ENCODE measurements around the gene PPP2R3B.
"Not testable (repeated sequence)": the region's sequence is repeated elsewhere in the genome, so short reads cannot be mapped to it uniquely, and the experiment has no call there.

PPP2R3B gene

DNA sequence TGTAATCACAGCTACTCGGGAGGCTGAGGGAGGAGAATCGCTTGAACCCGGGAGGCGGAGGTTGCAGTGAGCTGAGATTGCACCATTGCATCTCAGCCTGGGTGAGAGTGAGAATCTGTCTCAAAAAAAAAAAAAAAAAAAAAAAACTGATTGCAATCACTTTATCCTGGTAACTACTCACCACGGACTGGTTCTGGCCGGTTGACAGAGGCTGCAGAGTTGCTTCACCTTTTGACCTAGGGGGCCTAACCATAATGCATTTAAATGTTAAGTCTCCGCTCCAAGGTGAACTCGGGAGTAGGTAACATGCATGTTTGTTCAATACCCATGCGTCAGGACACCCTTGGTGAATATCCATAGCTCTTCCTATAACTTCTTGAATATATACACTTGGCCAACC, 1.8 kb downstream of the PPP2R3B start:
- Histone ChIP-seq H3K27me3 (no peaks in the 10 kb centered on the region), H3K36me3 (no peaks in the 10 kb centered on the region), H3K9me3 (no peaks in the 10 kb centered on the region), H3K4me3 (ENCODE audit: low read depth, low read length) (no peak overlapping the region), H3K4me1 (no peaks in the 10 kb centered on the region)
- TF ChIP-seq, protein P1, sequence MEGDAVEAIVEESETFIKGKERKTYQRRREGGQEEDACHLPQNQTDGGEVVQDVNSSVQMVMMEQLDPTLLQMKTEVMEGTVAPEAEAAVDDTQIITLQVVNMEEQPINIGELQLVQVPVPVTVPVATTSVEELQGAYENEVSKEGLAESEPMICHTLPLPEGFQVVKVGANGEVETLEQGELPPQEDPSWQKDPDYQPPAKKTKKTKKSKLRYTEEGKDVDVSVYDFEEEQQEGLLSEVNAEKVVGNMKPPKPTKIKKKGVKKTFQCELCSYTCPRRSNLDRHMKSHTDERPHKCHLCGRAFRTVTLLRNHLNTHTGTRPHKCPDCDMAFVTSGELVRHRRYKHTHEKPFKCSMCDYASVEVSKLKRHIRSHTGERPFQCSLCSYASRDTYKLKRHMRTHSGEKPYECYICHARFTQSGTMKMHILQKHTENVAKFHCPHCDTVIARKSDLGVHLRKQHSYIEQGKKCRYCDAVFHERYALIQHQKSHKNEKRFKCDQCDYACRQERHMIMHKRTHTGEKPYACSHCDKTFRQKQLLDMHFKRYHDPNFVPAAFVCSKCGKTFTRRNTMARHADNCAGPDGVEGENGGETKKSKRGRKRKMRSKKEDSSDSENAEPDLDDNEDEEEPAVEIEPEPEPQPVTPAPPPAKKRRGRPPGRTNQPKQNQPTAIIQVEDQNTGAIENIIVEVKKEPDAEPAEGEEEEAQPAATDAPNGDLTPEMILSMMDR (IDR thresholded peaks at IDR 0.05; ENCODE audit: low read depth, low read length): no peak
- DNase-seq: no peak

DNA sequence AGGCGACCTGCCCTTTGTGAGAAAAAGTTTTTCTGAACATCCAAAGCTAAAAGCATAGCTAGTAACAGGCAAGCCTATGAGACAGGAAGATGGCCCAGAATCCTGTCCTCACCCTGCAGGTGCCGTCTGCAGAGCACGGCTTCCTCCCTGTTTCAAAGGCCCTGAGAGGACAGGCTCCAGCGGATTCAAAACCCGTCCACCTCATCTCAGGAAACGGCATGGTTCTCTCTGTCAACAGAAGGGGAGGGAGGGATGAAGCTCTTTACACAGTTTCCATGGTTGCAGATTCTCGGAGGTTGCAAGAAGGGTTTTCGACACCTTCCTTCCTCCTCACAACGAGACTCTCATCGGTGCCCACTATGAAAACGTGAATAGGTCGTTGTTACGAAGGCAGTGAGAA, 8.3 kb downstream of the PPP2R3B start:
- no peaks in the 10 kb centered on the region for H3K36me3 ChIP-seq
- H3K4me1 ChIP-seq: no peaks in the 10 kb centered on the region
- DNase-seq: no peak

DNA sequence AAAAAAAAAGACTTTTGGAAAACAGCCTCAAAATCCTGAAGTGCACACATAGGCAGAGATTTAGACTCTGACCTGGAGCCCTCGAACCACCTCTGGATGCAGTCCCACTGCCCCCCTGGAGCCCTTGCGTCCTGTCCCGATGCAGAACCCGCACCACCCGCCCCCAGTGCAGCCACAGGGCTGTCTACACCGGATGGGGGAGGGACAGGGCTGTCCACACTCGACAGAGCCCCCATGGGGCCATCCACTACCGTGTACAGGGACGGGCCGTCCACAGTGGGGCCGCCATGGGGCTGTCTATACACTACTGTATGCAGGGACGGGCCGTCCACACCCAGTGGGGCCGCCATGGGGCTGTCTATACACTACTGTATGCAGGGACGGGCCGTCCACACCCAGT, 10.5 kb downstream of the PPP2R3B start:
- not testable (repeated sequence) for DNase-seq; H3K9me3 ChIP-seq; H3K4me1 ChIP-seq; H3K4me3 ChIP-seq (ENCODE audit: low read depth, low read length); H3K36me3 ChIP-seq
- peaks cover 23% of the 10 kb centered on the region for H3K27me3 ChIP-seq

More for the DNA sequence above, 8.3 kb downstream of the PPP2R3B start:
- Histone ChIP-seq H3K27me3 (peaks cover 12% of the 10 kb centered on the region), H3K4me3 (ENCODE audit: low read depth, low read length) (no peak overlapping the region), H3K9me3 (no peaks in the 10 kb centered on the region)
- TF ChIP-seq, protein P1 (IDR thresholded peaks at IDR 0.05; ENCODE audit: low read depth, low read length): no peak

DNA sequence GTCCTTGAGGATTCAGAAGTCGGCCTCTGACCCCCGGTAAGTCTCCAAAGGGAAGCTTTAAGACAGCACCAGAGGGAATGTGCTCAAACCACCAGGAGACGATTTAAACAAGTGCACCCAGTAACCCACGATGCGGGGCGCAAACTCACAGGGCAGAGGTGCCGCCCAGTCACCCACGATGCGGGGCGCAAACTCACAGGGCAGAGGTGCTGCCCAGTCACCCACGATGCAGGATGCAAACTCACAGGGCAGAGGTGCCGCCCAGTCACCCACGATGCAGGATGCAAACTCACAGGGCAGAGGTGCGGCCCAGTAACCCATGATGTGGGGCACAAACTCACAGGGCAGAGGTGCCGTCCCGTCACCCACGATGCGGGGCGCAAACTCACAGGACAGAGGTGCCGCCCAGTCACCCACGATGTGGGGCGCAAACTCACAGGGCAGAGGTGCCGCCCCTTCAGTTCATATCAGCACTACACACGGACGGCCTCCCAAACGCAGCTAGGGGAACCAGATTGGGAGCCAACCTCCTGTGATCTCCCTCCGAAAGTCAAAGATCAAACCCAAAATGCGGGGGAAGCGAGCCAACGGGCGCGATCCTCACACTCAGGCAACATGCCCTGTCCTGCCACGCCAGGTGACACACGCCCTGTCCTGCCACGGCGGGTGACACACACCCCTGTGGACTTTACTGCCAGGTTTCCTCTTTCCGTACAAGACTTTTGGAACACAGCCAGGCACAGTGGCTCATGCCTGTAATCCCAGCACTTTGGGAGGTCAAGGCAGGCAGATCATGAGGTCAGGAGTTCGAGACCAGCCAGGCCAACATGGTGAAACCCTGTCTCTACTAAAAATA, 11.3 kb downstream of the PPP2R3B start:
- no peaks in the 10 kb centered on the region for H3K4me1 ChIP-seq
- no peak overlapping the region for H3K4me3 ChIP-seq (ENCODE audit: low read depth, low read length)
- no peaks in the 10 kb centered on the region for H3K9me3 ChIP-seq
- peaks cover 23% of the 10 kb centered on the region for H3K27me3 ChIP-seq
- TF ChIP-seq, protein P1 (IDR thresholded peaks at IDR 0.05; ENCODE audit: low read depth, low read length): no peak
- no peaks in the 10 kb centered on the region for H3K36me3 ChIP-seq
- DNase-seq: no peak

DNA sequence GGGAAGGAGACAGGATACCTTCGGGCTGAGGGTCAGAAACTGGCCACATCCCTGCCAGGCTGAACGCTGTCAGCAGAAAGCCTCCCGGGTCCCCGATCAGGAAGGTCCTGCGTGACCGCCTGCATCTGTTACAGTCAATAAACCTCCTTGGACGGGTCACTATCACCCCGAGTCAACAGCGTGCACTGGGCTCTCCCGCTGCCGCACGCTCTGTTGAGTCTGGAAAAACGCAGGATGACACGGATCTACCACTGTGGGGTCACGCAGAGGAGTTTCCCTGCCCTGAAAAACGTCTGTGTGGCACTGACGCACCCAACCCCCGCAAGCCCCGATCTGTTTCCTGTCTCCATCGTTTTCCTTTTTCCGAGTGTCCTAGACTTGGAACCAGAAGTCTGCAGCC, 12.1 kb downstream of the PPP2R3B start:
- DNase-seq: no peak
- H3K4me1 ChIP-seq: no peaks in the 10 kb centered on the region
- H3K36me3 ChIP-seq: no peaks in the 10 kb centered on the region
- peaks cover 23% of the 10 kb centered on the region for H3K27me3 ChIP-seq
- H3K9me3 ChIP-seq: no peaks in the 10 kb centered on the region
- H3K4me3 ChIP-seq (ENCODE audit: low read depth, low read length): no peak overlapping the region
- TF ChIP-seq, protein P1 (IDR thresholded peaks at IDR 0.05; ENCODE audit: low read depth, low read length): no peak

DNA sequence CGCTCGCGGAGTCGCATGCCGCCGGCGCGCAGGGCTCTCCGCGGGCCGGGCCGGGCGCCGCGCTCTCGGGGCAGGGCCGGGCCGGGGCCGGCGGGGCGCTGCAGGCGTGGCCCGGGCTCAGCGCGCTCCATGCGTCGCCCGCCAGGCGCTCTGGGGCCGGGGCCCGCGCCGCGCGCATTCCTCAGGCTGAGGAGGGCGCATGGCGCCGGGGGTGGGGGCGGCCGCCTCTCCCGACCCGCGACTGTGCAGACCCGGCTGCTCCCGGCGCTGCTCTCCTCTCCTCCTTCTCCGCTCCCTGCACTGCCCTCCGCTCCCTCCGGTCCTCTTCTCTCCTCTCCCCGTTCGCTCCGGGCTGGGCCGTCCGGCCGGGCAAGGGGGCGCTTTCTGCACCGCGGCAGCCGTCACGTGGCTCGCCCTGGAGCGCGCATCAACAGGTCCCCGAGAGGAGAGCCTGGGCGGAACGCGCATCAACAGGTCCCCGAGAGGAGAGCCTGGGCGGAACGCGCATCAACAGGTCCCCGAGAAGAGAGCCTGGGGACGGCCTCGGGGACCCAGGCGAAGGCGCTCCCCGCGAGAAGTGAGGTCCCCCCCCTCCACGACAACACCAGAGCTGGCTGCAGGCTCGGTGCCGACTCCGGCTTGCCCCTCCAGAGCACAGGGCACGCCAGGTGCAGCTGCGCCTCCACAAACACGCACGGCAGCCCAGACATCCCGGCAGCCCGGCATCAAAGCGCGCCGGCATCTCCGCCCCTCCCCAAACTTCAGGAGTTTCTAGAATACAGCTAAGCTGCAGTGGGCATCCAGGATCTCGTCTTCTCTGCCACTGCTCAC, 12.9 kb downstream of the PPP2R3B start:
- Histone ChIP-seq H3K4me1 (no peaks in the 10 kb centered on the region), H3K9me3 (no peaks in the 10 kb centered on the region), H3K27me3 (peaks cover 23% of the 10 kb centered on the region), H3K4me3 (ENCODE audit: low read depth, low read length) (no peak overlapping the region), H3K36me3 (no peaks in the 10 kb centered on the region)
- TF ChIP-seq, protein P1 (IDR thresholded peaks at IDR 0.05; ENCODE audit: low read depth, low read length): no peak
- DNase-seq: no peak

All from BE2C (cell line).